Measurements from ENCODE around the gene GATD1.

The GATD1 gene

DNA sequence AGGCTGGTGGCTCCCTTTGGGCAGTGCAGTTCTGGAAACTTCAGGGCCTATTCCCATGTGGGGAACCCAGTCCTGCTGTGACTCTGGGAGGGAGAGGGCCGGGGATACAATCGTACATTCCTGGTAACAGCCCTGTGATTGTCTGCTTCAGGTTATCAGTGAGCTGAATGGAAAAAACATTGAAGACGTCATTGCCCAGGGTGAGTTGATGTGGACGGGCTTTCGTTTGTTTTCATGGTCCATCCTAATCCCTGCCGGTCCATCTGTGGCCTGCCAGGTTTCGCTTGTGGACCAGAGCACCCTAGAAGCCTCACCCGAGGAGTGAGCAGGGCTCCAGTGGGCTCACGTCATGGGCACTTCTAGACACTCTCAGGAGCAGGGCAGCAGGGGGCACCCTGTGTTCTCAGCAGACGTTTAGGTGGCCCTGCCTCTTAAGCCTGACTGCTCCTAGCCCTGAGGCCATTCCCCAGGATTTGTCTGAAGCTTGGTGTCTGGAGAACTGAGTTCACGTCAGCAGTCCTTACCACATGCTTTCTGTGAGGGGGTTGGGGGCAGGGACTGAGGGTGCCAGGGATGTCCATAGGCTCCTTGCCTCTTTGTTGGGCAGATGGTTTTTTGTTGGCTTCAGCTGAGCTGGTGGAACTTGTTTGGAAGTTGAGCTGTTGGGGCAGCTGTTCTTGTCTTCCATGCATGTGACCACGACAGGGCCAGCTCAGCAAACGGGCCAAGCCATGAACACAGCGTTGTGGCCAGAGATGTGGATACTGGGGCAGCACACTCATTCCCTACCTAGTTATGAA lies 34.4 kb upstream of the GATD1 start:
- peak; percentile 65 for DNase-seq

DNA sequence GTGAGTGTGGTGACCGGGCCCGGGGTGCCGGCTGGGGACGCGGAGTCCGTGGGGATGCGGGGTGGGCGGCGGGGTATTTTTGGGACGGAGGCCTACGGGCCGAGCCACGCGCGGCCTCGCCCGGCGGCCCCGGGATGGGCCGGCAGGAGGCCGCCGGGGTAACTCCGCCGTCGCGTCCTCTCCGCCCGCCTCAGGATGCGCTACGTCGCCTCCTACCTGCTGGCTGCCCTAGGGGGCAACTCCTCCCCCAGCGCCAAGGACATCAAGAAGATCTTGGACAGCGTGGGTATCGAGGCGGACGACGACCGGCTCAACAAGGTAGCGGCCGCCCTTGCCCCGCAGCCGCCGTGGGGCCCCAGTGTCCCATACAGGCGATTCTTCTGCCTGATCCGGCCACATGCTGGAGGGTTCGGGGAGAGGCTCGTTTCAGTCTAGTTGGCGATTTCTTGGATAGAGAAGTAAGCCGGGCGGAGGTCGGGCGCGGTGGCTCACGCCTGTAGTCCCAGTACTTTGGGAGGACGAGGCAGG lies 32.8 kb upstream of the GATD1 start:
- DNase-seq, result no peak

DNA sequence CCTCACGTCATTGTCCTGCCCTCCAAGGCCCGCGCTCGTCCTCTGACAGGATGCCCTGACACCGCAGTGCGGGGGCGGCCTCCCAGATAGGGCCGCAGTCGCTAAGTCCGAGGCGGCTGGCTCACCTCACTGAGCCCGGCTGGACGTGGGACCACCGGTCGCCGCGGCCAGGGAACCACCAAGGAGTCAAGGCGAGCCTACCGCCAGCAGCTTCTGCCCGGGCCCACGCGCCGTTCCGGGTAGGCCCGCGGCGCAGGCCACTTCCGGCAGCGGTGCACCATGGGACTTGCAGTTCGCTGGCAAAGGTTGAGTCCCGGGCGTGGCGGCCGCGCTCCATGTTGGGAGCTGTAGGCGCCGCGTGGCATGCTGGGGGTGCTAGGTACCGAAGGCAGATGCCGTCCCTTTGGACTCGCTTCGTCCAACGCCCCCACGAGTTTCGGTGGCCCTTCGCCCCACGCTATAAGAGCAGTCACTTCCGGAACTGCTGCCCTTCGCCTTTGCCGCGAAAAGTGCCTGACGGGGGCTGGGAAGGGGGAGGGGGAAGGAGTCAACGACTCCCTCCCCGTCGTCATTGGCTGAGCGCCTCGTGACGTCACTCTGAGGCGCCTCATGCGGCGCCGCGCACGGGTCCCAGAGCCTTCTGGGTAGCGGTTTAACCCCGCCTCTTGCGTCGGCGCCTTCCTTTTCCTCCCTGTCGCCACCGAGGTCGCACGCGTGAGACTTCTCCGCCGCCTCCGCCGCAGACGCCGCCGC lies 32.2 kb upstream of the GATD1 start, which contains the start of gene RPLP2:
Gene RPLP2 (plus strand): TSS at position 681 of the 753 bp plus-strand sequence. CDS start 268 bp downstream, outside the sequence.
- DNase-seq, result peak; percentile 99

DNA sequence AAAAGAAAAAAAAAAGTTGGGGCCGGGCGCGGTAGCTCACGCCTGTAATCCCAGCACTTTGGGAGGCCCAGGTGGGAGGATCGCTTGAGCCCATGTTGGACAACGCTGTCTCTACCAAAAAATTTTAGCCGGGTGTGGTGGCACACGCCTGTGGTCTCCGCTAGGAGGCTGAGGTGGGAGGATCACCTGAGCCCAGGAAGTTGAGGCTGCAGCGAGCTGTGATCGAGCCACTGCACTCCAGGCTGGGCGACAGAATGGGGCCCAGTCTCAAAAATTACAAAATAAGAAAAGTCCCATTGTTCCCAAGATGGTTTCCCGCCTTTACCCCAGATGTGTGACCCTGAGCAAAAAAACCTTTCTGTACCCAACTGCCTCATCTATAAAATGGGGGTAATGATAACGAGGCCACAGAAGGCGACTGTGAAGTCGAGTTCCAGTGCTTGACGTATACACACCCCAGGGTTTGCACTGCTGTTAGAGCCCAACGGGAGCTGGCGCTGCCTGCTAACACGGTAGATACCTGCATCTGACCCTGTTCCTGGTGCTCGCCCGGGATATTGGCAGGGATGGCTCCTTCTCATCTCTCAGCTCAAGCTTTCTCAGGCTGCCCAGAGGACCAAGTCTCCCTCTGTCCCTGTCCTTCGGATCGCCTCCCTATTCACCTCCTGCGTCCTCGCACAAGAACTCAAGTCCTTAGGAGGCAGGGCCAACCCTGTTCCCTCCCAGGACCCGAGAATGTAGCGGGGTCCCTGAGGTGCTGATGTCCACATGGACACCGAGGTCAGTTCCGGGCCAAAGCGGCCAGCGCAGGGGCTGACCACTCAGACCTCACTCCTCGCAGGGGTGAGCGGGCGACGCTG lies 31.4 kb upstream of the GATD1 start:
- DNase-seq, result no peak

DNA sequence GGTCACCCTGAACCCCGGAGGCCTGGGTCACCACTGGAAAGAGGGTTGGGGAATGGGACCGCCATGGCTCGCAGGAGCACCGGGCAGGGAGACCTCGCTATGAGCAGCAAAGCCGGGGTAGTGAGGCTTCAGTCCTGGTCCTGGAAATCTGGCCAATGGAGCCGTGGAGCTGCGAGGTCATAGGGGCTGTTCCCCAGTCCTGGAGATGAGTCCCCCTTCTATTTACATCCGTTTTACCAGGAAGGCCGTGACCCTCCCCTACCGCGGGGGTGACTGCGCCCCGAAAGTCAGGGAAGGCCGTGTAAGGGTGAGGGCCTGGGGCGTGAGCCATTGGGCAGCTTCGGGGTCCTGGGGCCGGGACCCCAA lies 27.3 kb upstream of the GATD1 start:
- DNase-seq, result no peak

DNA sequence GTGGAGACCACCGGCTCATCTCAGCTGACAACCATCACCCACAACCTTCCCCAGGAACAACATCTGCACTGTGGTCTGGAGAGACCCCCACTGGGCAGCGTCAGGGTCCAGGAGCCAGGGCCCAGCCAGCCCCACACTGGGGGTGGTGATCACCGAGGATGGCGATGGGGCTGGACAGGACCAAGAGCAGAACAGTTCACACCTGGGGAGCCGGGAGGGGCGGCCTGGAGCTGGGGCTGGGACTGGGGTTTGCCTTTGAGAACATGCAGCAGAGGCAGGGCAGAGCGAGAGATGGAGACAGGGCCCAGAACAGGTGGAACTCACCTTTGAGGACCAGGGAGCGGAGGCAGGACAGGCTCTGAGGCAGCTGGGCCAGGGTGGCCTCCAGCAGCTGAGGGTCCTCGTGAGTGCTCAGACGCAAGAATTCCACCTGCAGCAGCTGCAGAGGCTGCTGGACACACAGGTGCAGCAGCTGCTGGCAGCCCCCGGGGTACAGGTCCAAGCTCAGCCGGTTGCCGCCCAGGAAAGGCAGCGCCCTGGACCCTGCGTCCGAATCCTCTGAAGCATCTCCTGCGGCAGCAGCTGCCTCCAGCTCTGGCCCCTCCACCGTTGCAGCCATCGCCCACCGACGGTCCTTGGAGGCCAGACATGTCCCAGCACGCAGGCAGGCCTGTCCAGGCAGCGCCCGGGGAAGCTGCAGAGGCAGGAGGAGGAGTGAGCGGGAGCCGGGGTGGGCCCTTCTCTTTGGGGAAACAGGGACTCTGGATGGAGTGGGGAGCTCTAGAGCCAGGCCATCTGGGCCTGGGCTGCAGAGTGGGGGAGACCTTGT lies 26.7 kb upstream of the GATD1 start:
- DNase-seq, result no peak

DNA sequence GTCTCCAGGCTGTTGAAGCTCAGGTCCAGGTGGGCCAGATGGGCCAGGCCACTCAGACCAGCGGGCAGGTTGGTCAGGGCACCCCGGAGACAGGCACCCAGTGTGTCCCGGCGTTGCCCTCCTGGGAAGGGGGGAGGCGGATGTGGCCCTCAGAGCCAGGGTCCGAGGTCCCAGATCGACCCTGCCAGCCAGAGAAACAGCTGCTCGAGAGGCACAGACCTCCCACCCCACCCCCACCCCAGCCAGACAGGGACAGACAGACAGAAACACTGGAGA lies 26.1 kb upstream of the GATD1 start:
- DNase-seq, result no peak

DNA sequence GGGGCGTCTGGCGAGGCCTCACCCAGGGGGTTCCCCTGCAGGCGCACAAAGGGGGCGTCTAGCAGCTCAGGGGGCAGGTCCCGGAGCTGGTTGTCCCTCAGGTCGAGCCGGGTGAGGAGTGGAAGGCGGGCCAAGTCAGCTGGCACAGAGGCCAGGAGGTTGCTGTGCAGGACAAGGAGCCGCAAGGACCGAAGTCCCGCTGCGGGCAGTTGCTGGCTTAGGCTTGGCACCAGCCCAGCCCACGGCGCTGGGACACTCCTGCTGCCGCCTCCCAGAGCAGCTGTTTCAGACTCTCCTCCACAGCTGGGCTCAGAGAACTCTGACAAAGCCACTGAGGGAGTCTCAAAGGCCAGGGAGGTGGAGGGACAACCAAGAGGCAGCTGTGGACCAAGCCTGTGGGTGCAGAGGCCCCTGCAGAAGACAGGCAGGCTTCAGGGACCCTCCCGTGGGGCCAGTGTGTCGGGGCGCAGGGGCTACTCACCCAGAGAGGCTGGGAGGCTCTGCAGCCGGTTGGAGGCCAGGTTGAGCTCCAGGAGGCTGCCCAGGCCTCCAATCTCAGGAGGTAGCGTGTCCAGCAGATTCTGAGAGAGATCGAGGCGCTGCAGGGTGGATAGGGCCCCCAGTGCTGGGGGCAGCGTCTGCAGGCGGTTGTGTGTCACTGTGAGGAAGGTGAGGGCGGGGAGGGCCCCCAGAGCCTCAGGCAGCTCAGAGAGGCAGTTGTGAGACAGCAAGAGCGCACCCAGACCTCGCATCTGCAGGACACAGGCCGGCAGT lies 25.6 kb upstream of the GATD1 start:
- DNase-seq, result no peak

DNA sequence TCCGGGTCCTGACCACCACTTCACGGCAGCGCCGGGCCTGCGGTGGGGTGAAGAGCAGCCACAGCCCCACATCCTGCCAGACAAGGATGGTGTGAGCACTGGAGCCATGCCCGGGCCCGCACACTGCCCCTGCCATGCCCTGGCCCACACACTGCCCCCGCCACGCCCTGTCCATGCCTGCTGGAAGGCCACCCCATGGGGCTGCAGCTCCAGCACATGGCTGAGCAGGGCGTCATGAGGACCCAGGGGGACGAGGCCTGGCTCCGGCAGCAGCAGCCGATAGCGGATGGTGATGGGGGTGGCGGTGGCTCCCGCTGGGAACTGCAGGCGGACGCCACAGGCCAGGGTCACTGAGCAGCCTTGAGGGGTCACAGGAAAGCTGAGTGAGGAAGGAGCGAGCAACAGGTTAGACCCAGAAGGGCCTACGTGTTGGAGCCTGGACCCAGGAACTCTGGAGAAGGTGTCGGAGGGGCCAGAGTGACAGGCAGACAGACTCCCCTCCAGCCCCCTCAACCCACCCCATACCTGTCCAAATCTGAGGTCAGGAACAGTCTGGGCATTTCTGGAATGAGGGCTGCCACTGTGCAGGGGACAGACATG lies 24.8 kb upstream of the GATD1 start:
- no peak for DNase-seq

DNA sequence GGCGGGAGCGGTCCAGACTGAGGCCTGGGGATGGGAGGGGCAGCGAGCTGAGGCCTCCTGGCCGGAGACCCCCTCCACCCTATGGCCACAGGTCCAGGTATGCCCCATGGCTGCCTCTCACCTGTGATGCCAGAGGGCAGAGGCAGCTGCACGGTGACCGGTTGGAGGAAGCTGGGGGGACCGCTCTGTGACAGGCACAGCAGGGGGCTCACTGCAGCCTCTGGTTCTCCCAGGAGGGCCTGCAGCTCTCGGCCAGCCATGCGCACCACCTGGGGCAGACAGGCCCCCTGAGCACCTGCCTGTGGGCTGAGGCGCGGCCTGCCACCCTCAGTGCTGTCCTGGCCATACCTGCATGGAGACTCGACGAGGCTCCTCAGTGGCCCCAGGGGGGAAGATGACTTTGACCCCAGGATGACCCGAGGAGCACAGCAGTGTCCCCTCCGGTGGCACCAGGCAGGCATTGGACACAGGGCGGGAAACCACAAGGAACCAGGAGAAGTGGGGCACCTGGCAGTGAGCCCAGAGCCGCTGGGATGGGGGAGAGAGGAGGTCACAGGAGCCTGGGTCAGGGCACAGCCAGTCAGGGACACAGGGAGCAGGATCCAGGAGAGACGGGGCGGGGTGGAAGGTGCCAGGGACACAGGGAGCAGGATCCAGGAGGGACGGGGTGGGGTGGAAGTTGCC lies 24.0 kb upstream of the GATD1 start:
- DNase-seq, result no peak

DNA sequence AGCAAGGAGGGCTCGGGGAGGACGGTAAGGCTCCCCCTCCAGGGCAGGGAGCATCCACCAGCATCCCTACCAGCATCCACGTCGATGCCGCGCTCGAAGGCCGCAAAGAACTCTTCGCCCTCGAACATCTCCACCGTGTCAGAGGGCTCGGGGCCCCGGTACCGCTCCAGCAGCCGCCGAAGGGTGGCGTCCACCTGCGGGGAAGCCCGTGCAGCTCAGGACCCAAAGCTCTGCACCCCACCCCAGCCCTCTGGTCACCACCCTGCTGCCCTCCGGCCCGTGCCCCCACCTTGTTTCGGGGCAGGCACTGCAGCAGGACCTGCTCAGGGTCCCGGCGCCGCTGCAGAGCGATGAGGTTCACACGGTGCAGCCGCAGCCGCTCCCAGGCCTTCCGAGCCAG lies 23.2 kb upstream of the GATD1 start:
- no peak for DNase-seq

DNA sequence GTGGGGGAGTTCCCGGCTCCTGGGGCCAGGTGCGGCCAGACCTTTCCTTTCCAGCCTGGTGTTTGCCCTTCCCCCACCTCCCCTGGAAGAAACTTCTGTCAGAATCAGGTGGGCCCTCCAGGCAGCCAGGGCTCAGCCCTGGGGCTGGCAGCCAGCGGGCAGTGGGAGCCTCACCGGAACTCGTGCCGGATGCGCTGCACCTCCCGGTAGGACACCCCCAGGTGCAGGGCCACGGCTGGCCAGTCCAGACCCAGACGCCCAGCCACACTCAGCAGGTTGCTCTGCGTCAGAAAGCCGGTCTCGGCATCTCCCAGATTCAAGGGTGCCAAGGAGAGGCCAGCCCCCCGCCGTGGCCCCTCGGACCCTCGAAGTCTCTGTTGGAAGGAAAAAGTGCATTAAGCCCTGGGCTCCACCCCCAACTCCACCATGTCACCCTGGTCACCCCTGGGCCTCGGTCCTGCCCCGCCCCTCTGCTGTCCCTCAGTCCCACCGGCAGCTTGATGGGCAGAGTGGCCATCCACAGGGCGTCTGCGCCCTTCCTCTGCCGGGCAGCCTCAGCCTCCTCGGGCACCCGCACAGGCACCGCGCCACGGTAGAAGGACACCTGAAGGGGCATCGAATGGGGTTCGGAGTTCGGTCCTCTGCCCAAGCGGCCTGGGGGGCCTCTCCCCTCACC lies 22.5 kb upstream of the GATD1 start:
- DNase-seq, result no peak

DNA sequence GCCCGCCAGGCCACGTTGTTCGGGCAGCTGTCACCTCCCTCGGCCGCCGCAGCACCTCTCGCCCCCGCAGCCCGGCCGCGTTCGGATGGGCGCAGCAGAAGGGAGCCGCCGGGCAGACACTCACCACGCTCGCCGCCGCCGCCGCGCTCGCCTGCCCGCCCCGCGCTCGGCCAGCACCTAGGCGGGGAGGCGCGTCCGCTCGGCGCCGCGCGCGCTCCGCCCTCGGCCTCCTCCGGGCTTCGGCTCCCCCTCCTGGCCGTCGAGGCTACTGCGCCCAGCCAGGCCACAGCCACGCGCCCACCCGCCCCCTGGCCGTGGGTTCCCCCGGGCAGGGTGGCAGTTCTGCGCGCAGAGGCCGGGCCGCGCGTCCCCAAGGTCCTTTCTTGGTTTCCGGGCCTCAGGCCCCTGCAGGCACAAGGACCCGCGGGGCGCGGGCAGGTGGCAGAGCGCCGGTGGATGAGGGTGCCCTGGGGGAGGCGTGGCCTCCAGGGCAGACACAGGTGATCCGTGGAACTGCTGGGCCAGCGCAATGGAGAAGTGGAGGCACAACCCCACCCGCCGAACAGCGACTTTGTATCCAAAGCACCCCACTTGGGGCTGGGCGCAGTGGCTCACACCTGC lies 20.9 kb upstream of the GATD1 start, which contains the start of gene SLC25A22:
Gene SLC25A22 (minus strand): TSS at position 189 of the 621 bp plus-strand sequence. CDS start 3,275 bp downstream, outside the sequence.
- peak; percentile 96 for DNase-seq

DNA sequence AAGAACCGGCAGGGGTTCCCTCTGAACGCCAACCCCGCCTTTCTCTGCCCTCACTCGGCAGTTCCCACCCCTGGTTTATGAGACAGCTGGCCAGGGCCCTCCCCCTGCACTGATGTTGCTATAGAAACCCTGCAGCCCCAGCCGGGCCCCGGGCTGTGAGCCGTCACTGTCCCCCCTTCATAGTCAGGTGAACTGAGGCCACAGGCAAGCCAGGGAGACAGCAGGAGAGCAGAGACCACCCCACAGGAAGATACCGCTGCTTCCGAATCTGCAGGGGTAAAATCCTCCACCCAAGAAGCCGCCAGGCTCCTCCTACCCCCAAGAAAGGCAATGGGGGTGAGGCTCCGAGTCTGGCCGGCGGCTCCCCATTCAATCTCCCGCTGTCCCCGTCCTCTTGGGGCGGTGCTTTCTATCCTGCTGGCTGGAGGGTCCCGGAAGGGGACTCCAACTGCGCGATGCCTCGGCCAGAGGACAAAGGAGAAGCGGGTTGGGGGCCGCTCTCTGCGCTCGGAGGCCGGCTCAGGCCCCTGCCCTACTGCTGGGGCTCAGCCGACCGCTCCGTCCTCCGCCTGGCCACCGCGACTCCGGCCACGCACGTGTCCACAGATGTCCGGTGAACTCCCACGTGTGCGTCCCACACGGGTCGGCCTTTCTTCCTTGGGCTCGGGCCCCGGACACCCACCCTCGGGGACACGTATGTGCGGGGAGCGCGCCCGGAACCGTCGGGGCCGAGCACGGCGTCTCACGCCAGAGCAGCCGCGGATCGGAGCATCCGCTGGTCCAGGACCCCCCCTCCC lies 20.2 kb upstream of the GATD1 start:
- peak; percentile 87 for DNase-seq

DNA sequence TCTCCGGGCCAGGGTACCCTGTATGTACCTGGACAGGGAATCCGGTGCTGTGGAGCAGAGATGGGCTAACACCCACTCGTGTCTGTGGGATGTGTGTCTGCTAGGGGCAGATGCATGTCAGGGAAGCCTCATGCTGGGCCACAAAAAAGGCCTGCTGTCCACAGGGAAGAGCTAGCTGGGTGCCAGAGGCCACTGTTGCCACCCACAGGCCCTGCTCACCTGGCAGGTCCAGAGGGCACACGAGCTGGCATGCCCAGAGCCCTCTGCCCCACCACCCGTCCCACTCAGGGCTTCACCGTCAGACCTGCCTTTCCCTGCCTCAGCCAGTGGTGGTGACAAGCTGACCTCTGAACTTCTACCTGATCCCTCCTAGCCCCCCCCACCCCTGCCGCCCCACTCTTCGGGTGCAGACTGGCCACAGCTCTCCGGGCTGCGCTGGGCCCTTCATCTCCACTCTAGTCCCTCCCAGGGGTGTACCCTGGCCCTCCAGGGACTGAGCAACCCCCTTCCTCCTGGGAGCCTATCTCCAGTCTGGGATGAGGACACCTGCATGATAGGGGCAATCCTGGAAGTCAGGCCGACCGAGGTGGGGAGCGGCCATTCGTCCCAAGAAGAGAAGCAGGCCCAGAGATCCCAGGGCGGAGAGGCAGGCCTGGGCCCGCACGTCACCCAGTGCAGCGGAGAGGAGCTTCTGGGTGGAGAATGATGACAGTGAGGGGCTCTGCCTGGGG lies 19.4 kb upstream of the GATD1 start:
- DNase-seq, result no peak

DNA sequence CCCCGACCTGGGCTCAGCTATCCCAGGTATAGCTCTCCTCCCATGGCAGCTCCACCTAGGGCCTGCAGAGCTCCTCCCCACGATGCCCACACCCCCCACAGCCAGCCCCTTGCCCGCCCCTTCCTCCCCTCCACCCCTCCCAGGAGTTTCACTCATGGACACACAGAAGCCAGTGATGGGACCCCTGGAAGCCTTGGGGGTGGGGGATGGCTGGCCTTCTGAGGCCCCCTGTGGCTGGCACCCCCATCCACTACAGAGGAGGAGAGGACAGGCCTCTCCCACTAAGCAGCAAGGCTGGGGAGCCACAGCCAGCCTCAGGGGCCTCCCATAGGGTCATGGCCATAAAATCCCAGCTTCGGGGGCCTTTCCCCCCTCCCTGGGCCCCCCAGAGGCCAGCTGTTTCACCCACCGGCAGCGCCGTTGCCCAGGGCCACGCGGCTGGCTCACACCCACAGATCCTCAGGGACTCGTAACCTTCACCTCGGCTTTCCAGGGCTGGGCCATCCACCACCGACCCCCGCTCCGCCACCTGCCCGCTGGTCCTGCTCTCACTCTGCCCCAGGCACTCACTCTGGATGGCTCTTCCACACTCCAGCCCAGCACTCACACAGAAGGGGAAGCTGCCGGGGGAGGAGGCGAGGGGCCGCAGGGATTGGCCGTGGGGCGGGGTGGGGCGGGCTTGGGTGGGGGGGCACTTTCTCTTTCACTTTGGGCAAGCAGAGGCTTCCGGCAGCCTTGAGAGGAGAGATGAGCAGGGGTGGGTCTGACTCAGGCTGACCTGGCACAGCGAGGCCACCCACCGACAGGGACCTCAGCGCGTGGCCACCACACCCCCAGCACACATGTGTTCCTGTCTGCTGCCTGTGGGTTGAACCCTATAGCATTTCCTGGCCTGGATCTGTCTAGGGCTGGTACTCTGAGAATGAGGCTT lies 18.6 kb upstream of the GATD1 start:
- peak; percentile 88 for DNase-seq

Measured in activated CD8-positive, alpha-beta memory T cell treated with anti-CD3 and anti-CD28 coated beads for 24 hours (primary cell).